Panc1 (cell line): Measurements from ENCODE around the gene DTNBP1. TPM values are rescaled to one million over a fixed set of nuclear protein-coding genes. Genes with fewer than 3 reads are reported as not detected.

Experiments
- ATAC-seq: fragments of 200-7000 bp; cut with Tn5 transposase; 2 replicates; pipeline ENCODE4 v1.9.1; 2020; ENCODE audit warnings: mild to moderate bottlenecking, moderate library complexity
- BruUV-seq: library from RNA; stranded (reverse); fragments of 400-500 nt; replicated peaks from 2 replicates; lab custom pipeline; 2021; lab: Mats Ljungman, UMichigan
- CTCF ChIA-PET: fragments of 300-600 bp; sonication (Branson Sonifier 250); formaldehyde crosslinking; loops from one replicate; lab custom pipeline; 2022; ENCODE audit warnings: antibody characterized with exemption; lab: Charles Lee
- POLR2A ChIA-PET: fragments of 300-600 bp; sonication (Branson Sonifier 250); formaldehyde crosslinking; loops from one replicate; lab custom pipeline; 2022; ENCODE audit warnings: antibody characterized with exemption; lab: Charles Lee
- DNase-seq: peaks from one replicate; pipeline ENCODE4 v3.0.0-alpha.2; 2010; ENCODE audit warnings: low read depth, low spot score
- H3K27ac ChIP-seq: 2 replicates; pipeline ENCODE4 v1.5.1; 2011; ENCODE audit warnings: mild to moderate bottlenecking, low read length, inconsistent platforms
- H3K27me3 ChIP-seq: fragments of 200-500 bp; sonication (Bioruptor generic); 2 replicates; pipeline ENCODE4 v1.6.0; 2014; ENCODE audit warnings: low read length, inconsistent platforms; ENCODE audit not compliant: control insufficient read depth, insufficient read depth
- H3K36me3 ChIP-seq: fragments of 200-500 bp; sonication (Bioruptor generic); 2 replicates; pipeline ENCODE4 v1.5.1; 2014; ENCODE audit warnings: inconsistent platforms, mild to moderate bottlenecking, low read length, moderate library complexity; ENCODE audit not compliant: control insufficient read depth, insufficient read depth
- H3K4me1 ChIP-seq: 2 replicates; pipeline ENCODE4 v1.5.1; 2011; ENCODE audit warnings: inconsistent platforms, mild to moderate bottlenecking, low read length, moderate library complexity; ENCODE audit not compliant: control insufficient read depth, insufficient read depth
- H3K4me3 ChIP-seq, 2 experiments: 2 replicates each; pipeline ENCODE4 v1.5.1; 2011 to 2012; ENCODE audit warnings: low read depth in 2 of 2, low read length in 2 of 2, mild to moderate bottlenecking in 2 of 2, inconsistent platforms in 1 of 2, moderate library complexity in 1 of 2
- H3K9me3 ChIP-seq: fragments of 200-500 bp; sonication (Bioruptor generic); 2 replicates; pipeline ENCODE4 v1.5.1; 2014; ENCODE audit warnings: low read depth, mild to moderate bottlenecking, inconsistent platforms, low read length, moderate library complexity; ENCODE audit not compliant: control insufficient read depth, insufficient read depth
- POLR2AphosphoS5 ChIP-seq: IDR thresholded peaks from 2 replicates; pipeline ENCODE4 v1.6.1; 2012; ENCODE audit warnings: mild to moderate bottlenecking, low read depth, low read length, moderate library complexity
- REST ChIP-seq, 2 experiments: IDR thresholded peaks; 2 replicates each; pipeline ENCODE4 v1.6.1; 2011 to 2012; ENCODE audit warnings: low read depth in 2 of 2, control low read depth in 1 of 2, low read length in 1 of 2, mild to moderate bottlenecking in 1 of 2, moderate library complexity in 1 of 2; ENCODE audit not compliant: insufficient read depth in 1 of 2
- SIN3A ChIP-seq: IDR thresholded peaks from 2 replicates; pipeline ENCODE4 v1.6.1; 2012; ENCODE audit warnings: low read depth, mild to moderate bottlenecking, low read length, moderate library complexity, borderline replicate concordance; ENCODE audit not compliant: insufficient read depth
- TCF7L2 ChIP-seq: IDR thresholded peaks from 2 replicates; pipeline ENCODE4 v1.6.1; 2011; ENCODE audit warnings: mild to moderate bottlenecking, low read depth, low read length, inconsistent platforms
- in situ Hi-C: cut with HindIII; loops from 2 replicates; pipeline ENCODE4 v1.10.0; 2016; ENCODE audit warnings: low sequenced_read_pairs, low pct_unique_long_range_greater_than_20kb
- intact Hi-C: fragments of 100-400 bp; cut with micrococcal nuclease; formaldehyde crosslinking; loops from one replicate; pipeline ENCODE4 v1.10.0; 2022; ENCODE audit not compliant: unreplicated experiment
- total RNA-seq: library from RNA; stranded (reverse); gene quantifications from one replicate; pipeline ENCODE4 v1.2.1, GENCODE V29; 2021; ENCODE audit not compliant: unreplicated experiment
- TF ChIP-seq, protein P1 (sequence below): fragments of 450-650 bp; IDR thresholded peaks from 2 replicates; pipeline ENCODE4 v1.5.1; 2017; ENCODE audit warnings: mild to moderate bottlenecking

Gene DTNBP1
- total RNA-seq, 1 experiment from 2014 or later, result 29.3 TPM

DNA sequence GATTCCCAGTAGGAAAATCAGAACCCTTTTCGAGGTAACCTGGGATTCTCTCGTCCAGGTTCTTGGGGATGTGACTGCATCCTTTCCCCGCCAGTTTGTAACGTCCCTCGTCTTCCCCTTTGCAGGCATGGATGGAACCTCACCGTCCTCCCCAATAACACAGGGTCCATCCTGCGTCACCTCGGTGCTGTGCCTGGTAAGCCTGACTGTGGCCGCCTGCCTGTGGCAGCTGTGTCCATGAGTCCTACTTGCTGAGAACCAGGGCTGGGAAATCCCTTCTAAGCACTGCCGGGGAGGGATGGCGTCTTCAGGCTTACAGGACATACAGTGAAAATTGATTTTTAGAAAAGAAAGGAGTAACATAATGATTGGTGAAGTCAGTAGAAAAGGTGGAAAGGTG is 155.6 kb downstream of the DTNBP1 start:
- no peaks in the 10 kb centered on the region for H3K4me1 ChIP-seq
- intact Hi-C loops, result no loop called here
- ChIA-PET POLR2A (no interaction called here), CTCF (no interaction called here)
- H3K27me3 ChIP-seq, result no peaks in the 10 kb centered on the region
- ATAC-seq, result no peak
- H3K27ac ChIP-seq, result no peak overlapping the region
- H3K4me3 ChIP-seq, result no peak overlapping the region
- no TSS peak for BruUV-seq
- DNase-seq, result no peak
- H3K36me3 ChIP-seq, result no peaks in the 10 kb centered on the region
- no peaks in the 10 kb centered on the region for H3K9me3 ChIP-seq
- TF ChIP-seq, protein P1, sequence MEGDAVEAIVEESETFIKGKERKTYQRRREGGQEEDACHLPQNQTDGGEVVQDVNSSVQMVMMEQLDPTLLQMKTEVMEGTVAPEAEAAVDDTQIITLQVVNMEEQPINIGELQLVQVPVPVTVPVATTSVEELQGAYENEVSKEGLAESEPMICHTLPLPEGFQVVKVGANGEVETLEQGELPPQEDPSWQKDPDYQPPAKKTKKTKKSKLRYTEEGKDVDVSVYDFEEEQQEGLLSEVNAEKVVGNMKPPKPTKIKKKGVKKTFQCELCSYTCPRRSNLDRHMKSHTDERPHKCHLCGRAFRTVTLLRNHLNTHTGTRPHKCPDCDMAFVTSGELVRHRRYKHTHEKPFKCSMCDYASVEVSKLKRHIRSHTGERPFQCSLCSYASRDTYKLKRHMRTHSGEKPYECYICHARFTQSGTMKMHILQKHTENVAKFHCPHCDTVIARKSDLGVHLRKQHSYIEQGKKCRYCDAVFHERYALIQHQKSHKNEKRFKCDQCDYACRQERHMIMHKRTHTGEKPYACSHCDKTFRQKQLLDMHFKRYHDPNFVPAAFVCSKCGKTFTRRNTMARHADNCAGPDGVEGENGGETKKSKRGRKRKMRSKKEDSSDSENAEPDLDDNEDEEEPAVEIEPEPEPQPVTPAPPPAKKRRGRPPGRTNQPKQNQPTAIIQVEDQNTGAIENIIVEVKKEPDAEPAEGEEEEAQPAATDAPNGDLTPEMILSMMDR, result no peak
- TF ChIP-seq SIN3A, result no peak
- no peak for TF ChIP-seq POLR2AphosphoS5
- no peak for TF ChIP-seq TCF7L2
- no peak for TF ChIP-seq REST (IDR thresholded peaks at IDR 0.05; ENCODE audit: insufficient read depth in 1 of 2, low read depth in 2 of 2, low read length in 1 of 2)
- in situ Hi-C loops, result no loop called here

DNA sequence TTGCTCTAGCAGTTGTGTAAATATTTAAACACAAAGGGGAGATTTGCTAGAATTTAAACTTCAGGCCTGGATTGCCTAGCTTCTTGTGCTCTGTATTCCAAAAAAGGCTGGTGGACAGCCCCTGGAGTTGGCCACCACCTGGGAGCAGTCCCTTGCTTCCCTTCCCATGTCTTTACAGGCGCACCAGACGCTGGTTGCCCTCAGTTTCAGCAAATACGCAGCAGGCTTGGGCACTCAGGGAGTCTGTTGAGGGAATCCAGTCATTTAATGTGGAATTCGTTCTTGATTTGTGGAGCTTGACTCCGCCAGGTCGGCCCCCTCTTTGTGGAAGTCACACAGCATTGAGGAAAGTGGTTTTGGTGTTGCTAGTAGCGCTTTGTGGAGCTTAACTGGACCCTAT is 156.8 kb downstream of the DTNBP1 start:
- ATAC-seq, result no peak

More for the DNA sequence above, 156.8 kb downstream of the DTNBP1 start:
- in situ Hi-C loops, result no loop called here
- Histone ChIP-seq H3K27ac (no peak overlapping the region), H3K36me3 (no peaks in the 10 kb centered on the region), H3K9me3 (no peaks in the 10 kb centered on the region), H3K27me3 (no peaks in the 10 kb centered on the region), H3K4me3 (no peak overlapping the region), H3K4me1 (no peaks in the 10 kb centered on the region)
- DNase-seq, result no peak
- intact Hi-C loops, result no loop called here
- CTCF ChIA-PET, result no interaction called here
- no TSS peak for BruUV-seq
- POLR2A ChIA-PET, result no interaction called here
- TF ChIP-seq, protein P1, result no peak
- TF ChIP-seq REST (IDR thresholded peaks at IDR 0.05; ENCODE audit: insufficient read depth in 1 of 2, low read depth in 2 of 2, low read length in 1 of 2) (no peak), POLR2AphosphoS5 (no peak), TCF7L2 (no peak), SIN3A (no peak)
